ENCODE data around the gene COL1A1. TPM values are rescaled to one million over a fixed set of nuclear protein-coding genes. Genes with fewer than 3 reads are reported as not detected.

The COL1A1 gene
- total RNA-seq, 1 experiment from 2014 or later: 104 TPM

DNA sequence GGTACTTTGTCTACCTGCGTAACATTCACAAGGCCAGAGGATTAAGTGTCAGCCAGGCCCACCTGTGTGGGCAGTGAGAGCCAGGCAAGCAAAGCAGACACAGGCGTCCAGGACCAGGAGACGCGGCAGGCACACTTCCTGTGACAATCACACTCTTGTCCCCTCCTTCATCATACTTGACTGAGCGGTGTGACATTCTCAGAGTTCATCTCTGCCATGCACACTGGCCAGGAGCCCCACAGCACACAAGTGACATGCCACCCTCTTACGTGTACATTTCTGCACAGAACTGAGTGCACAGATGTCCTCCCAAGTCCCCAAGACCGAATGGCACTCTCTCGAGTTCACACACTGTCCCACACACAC lies 59.7 kb downstream of the COL1A1 start:
- Histone ChIP-seq H3T11ph (ENCODE audit: low read length) (no peak overlapping the region), H3K9ac (ENCODE audit: extremely low read depth, insufficient read length, low read length) (no peak overlapping the region), H2AFZ (ENCODE audit: low read length) (no peak overlapping the region), H3K14ac (ENCODE audit: insufficient read depth, low read length) (no peak overlapping the region), H2BK20ac (ENCODE audit: low read depth, low read length, poor library complexity, severe bottlenecking) (no peak overlapping the region), H3K27ac (ENCODE audit: insufficient read length, low read depth, low read length) (no peak overlapping the region), H3K23me2 (ENCODE audit: insufficient read length, low read depth, low read length, poor library complexity, severe bottlenecking) (no peaks in the 10 kb centered on the region), H4K8ac (replicated peaks; ENCODE audit: insufficient read length, low read depth, low read length) (no peak overlapping the region), H2AK5ac (ENCODE audit: insufficient read length, low read length) (no peak overlapping the region), H3K79me1 (ENCODE audit: insufficient read depth, low read depth, low read length, poor library complexity, severe bottlenecking) (no peaks in the 10 kb centered on the region), H2BK120ac (ENCODE audit: low read depth, low read length, poor library complexity, severe bottlenecking) (no peak overlapping the region), H3K4ac (ENCODE audit: low read depth, low read length) (no peak overlapping the region), H3K4me1 (ENCODE audit: insufficient read depth, low read length) (no peaks in the 10 kb centered on the region), H2BK12ac (ENCODE audit: insufficient read length, low read depth, low read length) (no peak overlapping the region), H2BK5ac (ENCODE audit: insufficient read length, low read length) (no peak overlapping the region), H2BK15ac (ENCODE audit: low read depth, low read length) (no peak overlapping the region), H3K56ac (ENCODE audit: insufficient read length, low read depth, low read length) (no peak overlapping the region), H3K4me2 (ENCODE audit: insufficient read depth, insufficient read length, low read length) (no peak overlapping the region), H3K23ac (ENCODE audit: insufficient read length, low read depth, low read length) (no peak overlapping the region), H3K27me3 (ENCODE audit: insufficient read depth, low read length) (no peaks in the 10 kb centered on the region), H3K79me2 (ENCODE audit: insufficient read depth, low read length) (no peaks in the 10 kb centered on the region), H4K5ac (ENCODE audit: insufficient read length, low read depth, low read length) (no peak overlapping the region), H4K20me1 (ENCODE audit: control insufficient read depth, insufficient read depth, insufficient read length) (peaks cover 2% of the 10 kb centered on the region), H3K18ac (ENCODE audit: insufficient read length, low read depth, low read length) (no peak overlapping the region), H3K9me3 (ENCODE audit: control insufficient read depth, low read depth, low read length) (no peaks in the 10 kb centered on the region), H4K91ac (ENCODE audit: insufficient read length, low read depth, low read length) (no peak overlapping the region)
- WGBS (ENCODE audit: extremely low coverage, insufficient read length, low lambda C conversion rate): no CpG with 5 or more reads among the region's 8 CpGs
- peaks cover 30 to 85% (median 70%) of the 10 kb centered on the region in 3 experiments; a peak in 6 of 7 replicates for H3K36me3 Mint-ChIP-seq (ENCODE audit: insufficient read depth in 1 of 3, low read depth in 3 of 3)
- peaks cover 15 to 27% of the 10 kb centered on the region in 2 experiments for H3K4me1 Mint-ChIP-seq
- no peak for DNase-seq
- H3K4me3 Mint-ChIP-seq: no peak overlapping the region
- no peaks in the 10 kb centered on the region for H3K9me3 Mint-ChIP-seq
- H3K27me3 Mint-ChIP-seq (ENCODE audit: low read depth): no peaks in the 10 kb centered on the region; the same call in 1 of the 2 replicates
- TF ChIP-seq, protein P1, sequence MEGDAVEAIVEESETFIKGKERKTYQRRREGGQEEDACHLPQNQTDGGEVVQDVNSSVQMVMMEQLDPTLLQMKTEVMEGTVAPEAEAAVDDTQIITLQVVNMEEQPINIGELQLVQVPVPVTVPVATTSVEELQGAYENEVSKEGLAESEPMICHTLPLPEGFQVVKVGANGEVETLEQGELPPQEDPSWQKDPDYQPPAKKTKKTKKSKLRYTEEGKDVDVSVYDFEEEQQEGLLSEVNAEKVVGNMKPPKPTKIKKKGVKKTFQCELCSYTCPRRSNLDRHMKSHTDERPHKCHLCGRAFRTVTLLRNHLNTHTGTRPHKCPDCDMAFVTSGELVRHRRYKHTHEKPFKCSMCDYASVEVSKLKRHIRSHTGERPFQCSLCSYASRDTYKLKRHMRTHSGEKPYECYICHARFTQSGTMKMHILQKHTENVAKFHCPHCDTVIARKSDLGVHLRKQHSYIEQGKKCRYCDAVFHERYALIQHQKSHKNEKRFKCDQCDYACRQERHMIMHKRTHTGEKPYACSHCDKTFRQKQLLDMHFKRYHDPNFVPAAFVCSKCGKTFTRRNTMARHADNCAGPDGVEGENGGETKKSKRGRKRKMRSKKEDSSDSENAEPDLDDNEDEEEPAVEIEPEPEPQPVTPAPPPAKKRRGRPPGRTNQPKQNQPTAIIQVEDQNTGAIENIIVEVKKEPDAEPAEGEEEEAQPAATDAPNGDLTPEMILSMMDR (conservative IDR thresholded peaks at IDR 0.05): no peak
- no peak overlapping the region; a peak in 1 of 7 replicates for H3K27ac Mint-ChIP-seq

Measured in H9 (cell line).